Measurements from ENCODE around the gene FMN1.

FMN1 gene

DNA sequence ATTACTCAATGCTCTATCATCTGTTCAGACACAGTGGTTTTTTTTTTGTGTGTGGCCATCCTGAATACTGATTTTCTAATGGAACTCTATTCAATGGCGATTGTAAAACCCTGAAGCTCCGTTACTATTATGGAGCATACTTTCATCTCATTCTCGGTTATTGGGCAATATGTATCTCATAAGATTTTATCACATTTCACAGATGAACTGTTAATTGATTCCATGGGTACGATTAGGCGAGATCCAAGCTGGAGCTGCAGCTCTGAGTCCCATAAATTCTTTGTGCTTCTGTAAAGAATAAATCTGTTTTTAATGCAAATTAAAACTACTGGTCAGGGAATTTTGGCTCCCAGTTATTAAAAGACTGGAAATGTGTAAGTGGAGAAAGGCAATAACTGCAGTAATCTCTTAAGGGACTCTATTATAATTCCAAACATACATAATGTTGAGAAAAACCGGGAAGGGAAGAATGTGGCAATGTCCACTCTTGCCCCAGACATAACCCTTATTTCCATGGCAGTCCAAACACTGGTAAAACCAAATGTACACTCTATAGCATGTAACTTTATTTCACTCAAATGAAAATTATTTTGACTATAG is 394.5 kb downstream of the FMN1 start:
- no peak for DNase-seq

GRCh38 chr15:32796856-32797255 is 397.7 kb downstream of the FMN1 start:
- no peak for DNase-seq

- DNase-seq: no peak
These were observed 399.5 kb downstream of the FMN1 start for GRCh38 chr15:32794973-32795372.

DNA sequence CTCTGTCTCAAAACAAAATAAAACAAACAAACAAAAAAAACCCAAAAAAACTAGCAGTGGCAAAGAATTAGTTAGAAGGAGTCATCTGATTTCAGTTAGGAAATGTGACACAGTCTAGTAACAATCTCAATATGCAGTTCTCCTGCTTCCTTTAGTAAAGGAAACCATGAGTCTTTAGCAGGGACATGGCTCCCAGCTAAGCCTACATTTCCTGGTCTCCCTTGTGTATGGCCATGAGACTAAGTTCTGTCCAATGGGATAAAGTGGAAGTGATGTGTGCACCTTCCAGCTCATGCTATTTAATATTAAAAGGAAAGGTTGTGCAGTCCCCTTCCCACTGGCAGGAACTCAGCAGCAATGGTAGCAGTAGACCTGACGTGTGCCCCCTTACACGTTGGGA is 402.1 kb downstream of the FMN1 start:
- DNase-seq: no peak

GRCh38 chr15:32790352-32790999 is 404.0 kb downstream of the FMN1 start:
- no peak for DNase-seq

GRCh38 chr15:32787949-32788348 is 406.6 kb downstream of the FMN1 start:
- no peak for DNase-seq

DNA sequence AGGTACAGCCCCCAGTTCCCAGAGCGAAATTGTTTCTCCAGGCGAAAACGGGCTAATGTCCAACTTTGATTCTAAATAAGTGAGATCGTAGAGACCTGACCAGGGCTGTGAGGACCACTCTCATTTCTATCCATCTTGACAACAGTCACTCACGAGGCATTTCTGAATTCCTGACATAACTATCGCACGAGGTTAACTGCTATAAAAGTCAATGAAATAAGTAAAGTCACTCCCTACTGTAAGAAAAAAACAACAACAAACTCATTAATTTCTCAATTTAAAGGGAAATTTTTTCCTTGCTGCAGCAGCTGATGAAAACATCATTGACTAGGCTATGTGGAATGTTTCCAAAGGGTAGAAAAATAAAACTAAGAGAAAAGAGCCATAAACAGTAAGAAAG is 407.6 kb downstream of the FMN1 start:
- DNase-seq: no peak

GRCh38 chr15:32784581-32784980 is 409.9 kb downstream of the FMN1 start:
- no peak for DNase-seq

GRCh38 chr15:32781781-32782180 is 412.7 kb downstream of the FMN1 start:
- no peak for DNase-seq

DNA sequence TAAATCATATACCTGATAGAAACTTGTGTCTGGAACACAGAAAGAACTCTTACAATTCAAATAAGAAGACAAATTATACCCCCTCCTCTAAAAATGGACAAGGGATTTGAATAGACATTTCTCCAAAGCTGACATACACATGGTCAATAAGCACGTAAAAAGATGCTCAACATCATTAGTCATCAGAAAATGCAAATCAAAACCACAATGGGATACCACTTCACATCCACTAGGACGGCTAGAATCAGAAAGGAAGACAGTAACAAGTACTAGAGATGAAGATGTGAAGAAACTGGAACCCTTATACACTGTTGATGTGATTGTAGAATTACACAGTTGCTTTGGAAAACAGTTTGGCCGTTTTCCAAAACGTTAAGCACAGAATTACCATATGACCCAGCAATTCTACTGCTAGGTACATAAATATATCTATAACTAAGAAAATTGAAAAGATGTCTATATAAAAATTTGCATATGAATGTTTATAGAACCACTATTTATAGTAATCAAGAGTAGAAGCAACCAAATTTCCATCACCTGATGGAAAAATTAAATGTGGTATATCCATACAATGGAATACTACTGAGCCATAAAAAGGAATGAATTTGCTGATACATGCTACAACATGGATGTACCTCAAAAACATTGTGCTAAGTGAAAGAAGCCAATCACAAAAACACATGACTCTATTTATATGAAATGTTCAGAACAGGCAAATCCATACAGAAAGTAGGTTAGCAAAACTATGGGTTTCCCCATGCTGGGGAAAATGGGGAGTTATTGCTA is 415.9 kb downstream of the FMN1 start:
- DNase-seq: no peak

GRCh38 chr15:32775103-32775502 is 419.4 kb downstream of the FMN1 start:
- no peak for DNase-seq

GRCh38 chr15:32774022-32774421 is 420.5 kb downstream of the FMN1 start:
- no peak for DNase-seq

DNA sequence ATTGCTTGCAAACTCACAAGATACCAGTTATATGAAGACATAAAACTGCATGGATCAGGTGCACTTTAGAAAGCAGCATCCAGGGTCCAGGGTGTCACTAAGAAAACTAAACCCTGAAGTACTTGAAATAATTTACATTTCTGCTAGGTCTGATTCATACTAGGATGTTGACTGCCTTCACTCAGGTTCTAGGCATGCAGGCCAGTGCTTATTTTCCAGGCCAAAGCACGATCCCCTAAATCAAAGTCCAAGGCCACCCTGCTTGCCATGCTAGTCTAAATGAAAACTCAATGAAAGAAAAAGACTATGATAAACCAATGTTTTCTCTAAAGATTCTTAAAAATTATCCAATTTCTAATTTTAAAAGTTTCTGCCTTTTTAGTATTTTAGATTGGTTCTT is 427.3 kb downstream of the FMN1 start:
- DNase-seq: no peak

DNA sequence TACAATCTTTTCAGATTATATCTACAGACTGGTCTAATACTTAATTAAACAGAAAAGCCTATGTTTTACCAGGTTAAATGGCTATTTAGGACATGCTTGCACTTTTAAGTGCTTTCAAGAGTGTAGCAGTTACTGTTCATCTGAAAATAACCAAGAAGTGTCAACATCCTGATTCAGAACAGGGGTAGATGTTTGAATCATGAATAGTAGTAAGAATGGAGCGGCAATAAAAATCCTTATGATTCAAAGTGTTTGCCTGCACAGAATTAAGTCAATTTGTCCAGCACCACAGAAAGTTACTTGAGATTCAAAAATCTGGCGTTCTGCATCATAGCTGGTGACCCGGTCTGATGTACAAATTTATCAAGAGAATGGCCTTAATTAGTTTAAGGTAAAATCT is 428.4 kb downstream of the FMN1 start:
- DNase-seq: no peak

DNA sequence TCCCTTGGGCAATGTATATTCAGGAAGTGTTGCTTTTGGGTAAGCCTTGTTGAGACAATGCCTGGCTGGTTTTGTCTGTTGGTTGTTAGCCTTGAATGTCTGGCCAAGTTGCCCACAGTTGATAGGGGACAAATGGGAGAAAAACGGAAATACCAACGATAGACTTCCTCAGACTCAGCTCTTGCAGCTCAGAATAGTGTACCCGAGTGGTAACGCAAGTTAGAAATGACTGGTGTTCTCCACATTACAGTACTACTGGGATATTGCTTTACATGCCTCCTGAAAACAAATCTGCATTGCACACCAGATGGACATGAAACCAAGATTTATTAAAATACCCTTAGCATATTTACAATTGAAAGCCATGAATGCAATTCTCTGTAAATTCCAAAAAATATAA is 429.3 kb downstream of the FMN1 start:
- DNase-seq: no peak

DNA sequence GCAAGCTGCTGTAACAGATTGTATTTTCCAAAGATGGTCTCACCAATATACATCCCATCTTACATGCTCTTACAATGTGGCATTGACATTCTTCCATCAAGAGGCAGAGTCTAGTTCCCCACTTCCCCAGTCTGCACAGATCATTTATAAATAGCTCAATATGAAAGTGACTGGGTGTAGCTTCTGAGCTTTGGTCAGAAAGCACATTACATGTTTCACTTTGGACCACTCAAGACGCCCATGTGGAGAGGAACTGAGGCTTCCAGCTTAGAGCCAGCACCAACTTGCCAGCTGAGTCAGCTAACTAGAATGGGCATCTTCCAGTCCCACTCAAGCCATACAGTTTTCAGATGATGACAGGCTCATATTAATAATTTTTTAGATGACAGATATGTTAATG is 431.2 kb downstream of the FMN1 start:
- no peak for DNase-seq

DNA sequence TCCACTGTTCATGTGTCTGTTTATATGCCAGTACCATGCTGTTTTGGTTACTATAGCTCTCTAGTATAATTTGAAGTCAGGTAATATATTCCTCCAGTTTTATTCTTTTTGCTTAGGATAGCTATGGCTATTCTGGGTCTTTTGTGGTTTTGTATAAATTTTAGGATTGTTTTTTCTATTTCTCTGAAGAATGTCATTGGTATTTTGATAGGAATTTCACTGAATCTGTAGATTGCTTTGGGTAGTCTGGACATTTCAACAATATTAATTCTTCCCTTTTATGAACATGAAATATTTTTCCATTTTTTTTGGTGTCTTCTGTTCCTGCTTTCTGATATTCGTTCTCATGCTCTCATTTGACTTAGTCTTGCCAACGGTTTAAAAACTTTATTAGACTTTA is 437.1 kb downstream of the FMN1 start:
- no peak for DNase-seq

GRCh38 chr15:32750979-32751378 is 443.5 kb downstream of the FMN1 start:
- DNase-seq: no peak

DNA sequence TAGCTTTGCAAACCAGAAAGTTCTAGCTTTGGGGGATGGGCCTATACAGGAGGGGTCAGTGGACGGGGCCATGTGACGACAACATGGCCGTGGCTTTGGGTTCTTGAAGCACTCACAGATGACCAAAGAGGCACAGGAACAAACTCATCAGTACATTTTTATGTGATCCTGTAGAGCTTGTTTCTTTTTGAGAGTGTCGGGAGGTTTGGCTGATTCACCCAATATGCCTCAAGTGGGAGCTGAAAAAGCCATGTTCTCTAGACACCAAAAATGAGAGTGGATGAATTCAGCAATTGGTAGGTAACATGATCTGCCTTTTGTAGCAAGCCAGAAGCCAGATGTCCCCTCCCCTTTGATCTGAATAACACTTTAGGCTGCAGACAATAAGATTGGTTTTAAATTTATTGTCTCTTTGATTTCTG is 446.6 kb downstream of the FMN1 start:
- peak; percentile 7 for DNase-seq

DNA sequence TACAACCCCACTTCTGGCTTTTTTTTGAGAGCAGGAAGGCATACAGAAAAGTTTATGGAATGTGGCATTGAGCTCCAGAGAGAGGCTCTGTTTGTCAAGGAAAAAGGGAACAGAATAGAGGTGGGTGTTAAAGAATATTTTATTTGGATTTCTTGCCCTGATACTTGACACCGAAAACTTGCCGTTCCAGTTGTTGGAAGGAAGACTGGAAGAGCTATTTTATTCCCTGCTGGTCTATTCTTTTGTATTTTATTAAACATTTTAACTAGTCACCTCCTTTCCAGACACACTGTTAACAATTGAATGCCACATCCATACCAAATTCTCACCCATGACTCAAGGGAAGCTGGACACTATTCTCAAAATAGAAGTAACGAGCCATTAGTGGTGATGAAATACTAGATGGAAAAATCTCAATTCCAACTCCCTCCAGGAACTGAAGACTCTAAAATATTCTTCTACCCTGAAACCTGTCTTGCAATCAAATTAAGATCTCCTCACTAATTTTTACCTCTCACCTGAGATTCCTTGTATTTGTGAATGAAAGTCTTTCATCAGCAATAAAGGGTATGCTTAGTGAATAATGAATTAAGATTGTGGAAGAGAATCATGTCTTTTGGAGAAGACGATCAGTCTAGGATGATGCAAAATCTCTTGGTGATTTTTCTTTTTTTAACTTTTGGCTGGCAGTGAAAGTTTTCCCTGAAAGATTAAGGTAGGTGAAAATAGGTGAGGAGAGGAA is 448.2 kb downstream of the FMN1 start:
- no peak for DNase-seq

- peak; percentile 3 for DNase-seq
These were observed 450.9 kb downstream of the FMN1 start for GRCh38 chr15:32743411-32744140.

- no peak for DNase-seq
These were observed 454.9 kb downstream of the FMN1 start for GRCh38 chr15:32739522-32740063.

GRCh38 chr15:32738666-32739065 is 455.8 kb downstream of the FMN1 start:
- no peak for DNase-seq

Measured in NCI-H345 (cell line).